ENCODE data around the gene SMCO2. TPM values are rescaled to one million over a fixed set of nuclear protein-coding genes. Genes with fewer than 3 reads are reported as not detected.

SMCO2 gene
- total RNA-seq, 1 donor = not detected

GRCh38 chr12:27425306-27425705, 21.2 kb upstream of the SMCO2 start:
- TF ChIP-seq CTCF (IDR thresholded peaks at IDR 0.05; ENCODE audit: insufficient read depth, low read length) = no peak
- no peak overlapping the region for H3K4me3 ChIP-seq (ENCODE audit: low read depth, low read length)
- peak; percentile 48 for DNase-seq (ENCODE audit: low read depth)

- no peak for DNase-seq (ENCODE audit: low read depth)
- H3K4me3 ChIP-seq (ENCODE audit: low read depth, low read length) = no peak overlapping the region
- TF ChIP-seq CTCF (IDR thresholded peaks at IDR 0.05; ENCODE audit: insufficient read depth, low read length) = no peak
Measured at GRCh38 chr12:27426743-27427487, 19.6 kb upstream of the SMCO2 start.

- no peak for TF ChIP-seq CTCF (IDR thresholded peaks at IDR 0.05; ENCODE audit: insufficient read depth, low read length)
- no peak overlapping the region for H3K4me3 ChIP-seq (ENCODE audit: low read depth, low read length)
- no peak for DNase-seq (ENCODE audit: low read depth)
Measured at GRCh38 chr12:27427824-27428223, 18.7 kb upstream of the SMCO2 start.

GRCh38 chr12:27428466-27428865, 18.1 kb upstream of the SMCO2 start:
- TF ChIP-seq CTCF (IDR thresholded peaks at IDR 0.05; ENCODE audit: insufficient read depth, low read length) = no peak
- H3K4me3 ChIP-seq (ENCODE audit: low read depth, low read length) = no peak overlapping the region
- no peak for DNase-seq (ENCODE audit: low read depth)

GRCh38 chr12:27429606-27430005, 16.9 kb upstream of the SMCO2 start:
- no peak for TF ChIP-seq CTCF (IDR thresholded peaks at IDR 0.05; ENCODE audit: insufficient read depth, low read length)
- DNase-seq (ENCODE audit: low read depth) = no peak
- H3K4me3 ChIP-seq (ENCODE audit: low read depth, low read length) = no peak overlapping the region

- H3K4me3 ChIP-seq (ENCODE audit: low read depth, low read length) = no peak overlapping the region
- no peak for TF ChIP-seq CTCF (IDR thresholded peaks at IDR 0.05; ENCODE audit: insufficient read depth, low read length)
- no peak for DNase-seq (ENCODE audit: low read depth)
Measured at GRCh38 chr12:27431185-27431584, 15.4 kb upstream of the SMCO2 start.

Measured in fibroblast of the aortic adventitia (primary cell).